ENCODE data around the gene DDX24. TPM values are rescaled to one million over a fixed set of nuclear protein-coding genes. Genes with fewer than 3 reads are reported as not detected.
"Not testable (repeated sequence)": the region's sequence is repeated elsewhere in the genome, so short reads cannot be mapped to it uniquely, and the experiment has no call there.

Gene DDX24
- total RNA-seq, 1 donor from 2014 or later: 163 TPM

GRCh38 chr14:94079891-94080620 lies 946 bp downstream of the DDX24 start:
- ATAC-seq (no peak), DNase-seq (no peak)
- intact Hi-C loops (cut with DNase I): no loop called here
- H3K36me3 ChIP-seq: peaks cover 21% of the 10 kb centered on the region
- no peak for TF ChIP-seq CTCF (IDR thresholded peaks at IDR 0.05)
- peak overlapping the region; percentile 92 for H3K27ac ChIP-seq
- peaks cover 3% of the 10 kb centered on the region for H3K9me3 ChIP-seq
- H3K4me1 ChIP-seq: peaks cover 59% of the 10 kb centered on the region
- H3K27me3 ChIP-seq (ENCODE audit: low read depth): no peaks in the 10 kb centered on the region
- H3K4me3 ChIP-seq: peak overlapping the region; percentile 85

GRCh38 chr14:94077823-94078222 lies 3.2 kb downstream of the DDX24 start:
- intact Hi-C loops (cut with DNase I): no loop called here
- peaks cover 21% of the 10 kb centered on the region for H3K36me3 ChIP-seq
- H3K9me3 ChIP-seq: peaks cover 13% of the 10 kb centered on the region
- peak overlapping the region; percentile 85 for H3K4me3 ChIP-seq
- DNase-seq (no peak), ATAC-seq (no peak)
- H3K27ac ChIP-seq: no peak overlapping the region
- TF ChIP-seq CTCF (IDR thresholded peaks at IDR 0.05): no peak
- H3K27me3 ChIP-seq (ENCODE audit: low read depth): no peaks in the 10 kb centered on the region
- H3K4me1 ChIP-seq: peaks cover 59% of the 10 kb centered on the region

GRCh38 chr14:94077111-94077821 lies 3.7 kb downstream of the DDX24 start:
- H3K4me3 ChIP-seq: peak overlapping the region; percentile 85
- intact Hi-C loops (cut with DNase I): no loop called here
- H3K27me3 ChIP-seq (ENCODE audit: low read depth): no peaks in the 10 kb centered on the region
- no peak for DNase-seq
- peaks cover 21% of the 10 kb centered on the region for H3K36me3 ChIP-seq
- peaks cover 13% of the 10 kb centered on the region for H3K9me3 ChIP-seq
- no peak for ATAC-seq
- no peak overlapping the region for H3K27ac ChIP-seq
- peaks cover 58% of the 10 kb centered on the region for H3K4me1 ChIP-seq
- no peak for TF ChIP-seq CTCF (IDR thresholded peaks at IDR 0.05)

- Histone ChIP-seq H3K9me3 (peaks cover 13% of the 10 kb centered on the region), H3K27ac (no peak overlapping the region), H3K27me3 (ENCODE audit: low read depth) (no peaks in the 10 kb centered on the region), H3K36me3 (peaks cover 21% of the 10 kb centered on the region), H3K4me3 (no peak overlapping the region), H3K4me1 (peaks cover 47% of the 10 kb centered on the region)
- no peak for TF ChIP-seq CTCF (IDR thresholded peaks at IDR 0.05)
- no peak for DNase-seq
- intact Hi-C loops (cut with DNase I): no loop called here
- no peak for ATAC-seq
Measured at GRCh38 chr14:94075008-94075407, 6.0 kb downstream of the DDX24 start.

GRCh38 chr14:94074534-94074933 lies 6.5 kb downstream of the DDX24 start:
- H3K27me3 ChIP-seq (ENCODE audit: low read depth): no peaks in the 10 kb centered on the region
- no peak overlapping the region for H3K4me3 ChIP-seq
- peaks cover 42% of the 10 kb centered on the region for H3K4me1 ChIP-seq
- peaks cover 17% of the 10 kb centered on the region for H3K9me3 ChIP-seq
- intact Hi-C loops (cut with DNase I): no loop called here
- ATAC-seq (no peak), DNase-seq (no peak)
- H3K27ac ChIP-seq: no peak overlapping the region
- H3K36me3 ChIP-seq: peaks cover 21% of the 10 kb centered on the region
- TF ChIP-seq CTCF (IDR thresholded peaks at IDR 0.05): no peak

- peaks cover 18% of the 10 kb centered on the region for H3K4me1 ChIP-seq
- H3K4me3 ChIP-seq; H3K27me3 ChIP-seq (ENCODE audit: low read depth); H3K36me3 ChIP-seq; ATAC-seq; DNase-seq; H3K27ac ChIP-seq; intact Hi-C loops (cut with DNase I): not testable (repeated sequence)
- H3K9me3 ChIP-seq: peaks cover 23% of the 10 kb centered on the region
Measured at GRCh38 chr14:94072076-94072475, 8.9 kb downstream of the DDX24 start.
